G401 (cell line): ENCODE measurements around the gene KCNN3. TPM values are rescaled to one million over a fixed set of nuclear protein-coding genes. Genes with fewer than 3 reads are reported as not detected.

ENCODE experiments used
- DNase-seq: peaks from one replicate; pipeline ENCODE4 v3.0.0-alpha.2; 2015; ENCODE audit warnings: low spot score
- in situ Hi-C: cut with HindIII; loops from 2 replicates; pipeline ENCODE4 v1.10.0; 2016; ENCODE audit warnings: low sequenced_read_pairs, mixed read lengths
- total RNA-seq: library from RNA; depleted of rRNA; stranded (reverse); fragments of >200 nt; shearing (Covaris generic); gene quantifications from 2 replicates; pipeline ENCODE4 v1.2.3, GENCODE V29; 2014

KCNN3 gene
- total RNA-seq, 1 experiment from 2014 or later: 0.64 TPM

GRCh38 chr1:154847891-154848290 lies 22.2 kb downstream of the KCNN3 start:
- peak; percentile 77 for DNase-seq
- in situ Hi-C loops: no loop called here

- in situ Hi-C loops: no loop called here
- no peak for DNase-seq
These were observed 23.3 kb downstream of the KCNN3 start for GRCh38 chr1:154846565-154847442.

GRCh38 chr1:154845879-154846278 lies 24.2 kb downstream of the KCNN3 start:
- in situ Hi-C loops: no loop called here
- no peak for DNase-seq

GRCh38 chr1:154845174-154845573 lies 24.9 kb downstream of the KCNN3 start:
- in situ Hi-C loops: no loop called here
- no peak for DNase-seq

DNA sequence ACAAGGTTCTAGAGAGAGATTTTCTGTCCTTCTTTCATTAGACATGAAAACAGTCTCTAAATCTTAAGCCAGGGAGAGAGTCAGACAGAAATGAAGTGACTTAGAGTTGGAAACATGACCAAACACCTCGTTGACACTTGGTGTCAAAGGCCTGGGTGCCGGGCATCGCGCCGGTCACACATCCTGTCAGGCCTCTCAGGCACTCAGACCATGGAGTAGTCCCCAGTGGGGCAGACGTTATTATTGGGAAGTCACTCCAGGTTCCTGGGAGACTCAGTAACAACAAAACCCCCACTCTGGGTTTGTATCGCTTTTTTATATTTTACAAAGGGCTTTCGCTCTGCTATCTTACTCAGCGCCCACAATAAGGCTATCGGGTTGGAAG lies 25.8 kb downstream of the KCNN3 start:
- no peak for DNase-seq
- in situ Hi-C loops: no loop called here

GRCh38 chr1:154843636-154844296 lies 26.3 kb downstream of the KCNN3 start:
- in situ Hi-C loops: no loop called here

GRCh38 chr1:154842635-154843034 lies 27.4 kb downstream of the KCNN3 start:
- no peak for DNase-seq
- in situ Hi-C loops: no loop called here

More at GRCh38 chr1:154843636-154844296, 26.3 kb downstream of the KCNN3 start:
- DNase-seq: no peak

GRCh38 chr1:154841384-154841783 lies 28.7 kb downstream of the KCNN3 start:
- in situ Hi-C loops: no loop called here
- no peak for DNase-seq

DNA sequence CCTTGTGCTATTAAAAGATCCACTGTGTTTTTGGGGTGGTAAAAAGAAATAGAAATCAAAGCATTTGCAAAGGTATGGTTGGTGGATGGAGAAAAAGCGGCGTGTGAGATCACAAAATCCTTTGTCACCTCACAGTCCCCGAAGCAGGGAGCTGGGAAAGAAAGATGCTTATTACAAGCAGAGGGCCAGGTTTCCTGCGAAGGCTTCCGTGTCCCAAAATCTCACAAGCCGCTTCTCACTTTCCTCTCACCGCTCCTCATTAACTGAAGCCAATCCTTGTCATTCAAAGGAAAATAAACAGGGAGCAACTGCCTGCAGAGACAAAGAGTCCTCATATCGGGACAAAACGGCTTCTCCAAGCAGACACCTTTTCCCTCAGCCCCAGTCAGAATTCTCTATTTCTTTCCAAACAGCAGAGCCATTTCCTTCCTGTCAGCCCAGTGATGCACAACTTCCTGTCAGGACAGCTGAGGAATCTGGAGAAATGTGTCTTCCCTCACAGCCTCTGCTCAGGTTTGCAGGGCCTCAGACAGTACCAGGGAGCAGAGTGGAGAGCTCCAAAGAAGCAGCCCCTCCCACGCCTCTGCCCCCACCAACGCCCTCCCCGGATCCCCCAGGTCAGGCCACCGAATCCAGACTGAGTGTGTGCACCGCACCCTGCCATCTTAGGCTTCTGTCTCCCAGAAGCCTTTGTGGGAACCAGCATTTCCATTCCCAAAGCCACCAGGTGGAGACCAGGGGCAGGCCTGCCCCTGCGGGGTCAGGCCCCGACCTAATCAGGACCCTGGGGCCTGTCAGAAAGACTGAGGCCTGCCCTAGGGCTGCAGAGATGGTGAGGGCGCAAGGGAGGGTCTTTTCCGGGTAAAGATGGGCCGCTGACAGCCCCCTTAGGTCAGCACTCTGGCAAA lies 29.6 kb downstream of the KCNN3 start:
- in situ Hi-C loops: no loop called here
- no peak for DNase-seq

- no peak for DNase-seq
- in situ Hi-C loops: no loop called here
These were observed 30.4 kb downstream of the KCNN3 start for GRCh38 chr1:154839691-154840090.

GRCh38 chr1:154838988-154839387 lies 31.1 kb downstream of the KCNN3 start:
- no peak for DNase-seq
- in situ Hi-C loops: no loop called here

DNA sequence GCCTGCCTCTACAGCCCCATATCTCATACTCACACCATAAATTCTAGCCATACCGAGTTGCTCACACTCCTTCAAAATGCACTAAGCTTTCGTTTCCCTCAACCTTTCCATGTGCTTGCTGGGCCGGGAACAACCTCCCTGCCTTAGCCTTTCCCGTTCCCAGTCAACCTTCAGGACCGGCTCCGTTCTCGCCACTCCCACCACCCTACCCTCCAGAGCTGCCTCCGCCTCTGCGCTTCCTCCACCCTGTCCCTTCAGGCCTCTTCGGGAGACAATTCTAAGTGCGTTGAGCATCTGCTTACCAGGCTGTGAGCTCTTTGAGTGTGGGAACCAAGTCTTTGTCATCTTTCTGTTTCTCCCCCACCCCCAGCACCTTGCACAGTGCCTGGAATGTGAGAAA lies 31.6 kb downstream of the KCNN3 start:
- no peak for DNase-seq
- in situ Hi-C loops: no loop called here

DNA sequence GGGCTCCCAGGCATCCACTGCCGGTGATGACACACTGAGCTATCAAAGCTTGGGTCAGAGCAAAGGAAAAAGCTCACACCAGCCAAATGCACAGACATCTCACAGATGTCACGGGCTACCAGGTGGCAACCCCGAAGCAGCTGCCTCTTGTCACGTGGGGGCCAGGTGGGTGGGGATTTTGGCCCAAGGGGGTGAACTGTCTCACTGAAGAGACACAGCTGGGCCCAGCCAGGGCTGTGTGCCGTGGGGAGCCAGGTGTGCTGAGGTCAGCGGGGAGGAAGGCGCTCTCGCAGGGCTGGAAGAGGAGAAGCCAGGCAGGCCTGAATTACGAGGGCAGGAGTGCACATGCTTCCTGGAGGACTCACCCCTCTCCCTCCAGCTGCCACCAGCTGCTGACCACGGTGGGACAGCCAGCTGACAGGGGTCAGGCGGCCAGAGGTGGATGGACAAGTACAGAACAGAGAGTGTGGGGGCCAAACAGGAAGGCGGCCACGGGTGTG lies 32.4 kb downstream of the KCNN3 start:
- no peak for DNase-seq
- in situ Hi-C loops: no loop called here

DNA sequence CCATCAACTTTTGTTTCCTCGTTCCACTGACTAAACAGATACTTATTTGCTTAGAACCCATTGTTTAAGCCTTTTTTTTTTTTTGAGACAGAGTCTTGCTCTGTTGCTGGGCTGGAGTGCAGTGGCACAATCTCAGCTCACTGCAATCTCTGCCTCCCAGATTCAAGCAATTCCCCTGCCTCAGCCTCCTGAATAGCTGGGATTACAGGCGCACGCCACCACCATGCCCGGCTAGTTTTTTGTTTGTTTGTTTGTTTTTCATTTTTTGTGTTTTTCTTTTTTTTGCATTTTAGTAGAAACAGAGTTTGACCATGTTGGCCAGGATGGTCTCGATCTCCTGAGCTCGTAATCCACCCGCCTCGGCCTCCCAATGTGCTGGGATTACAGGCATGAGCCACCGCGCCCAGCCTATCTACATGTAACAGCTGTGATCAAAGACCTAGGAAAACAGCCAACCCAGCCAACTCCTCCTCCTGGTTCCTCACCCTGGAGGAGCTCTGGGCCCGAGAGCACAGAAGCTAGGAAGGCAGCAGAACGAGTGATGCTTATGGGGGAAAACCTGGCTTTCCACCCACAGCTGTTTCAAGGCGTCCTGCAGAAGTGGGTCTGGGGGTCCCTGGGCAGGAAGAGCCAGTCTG lies 32.9 kb downstream of the KCNN3 start:
- in situ Hi-C loops: no loop called here
- no peak for DNase-seq

DNA sequence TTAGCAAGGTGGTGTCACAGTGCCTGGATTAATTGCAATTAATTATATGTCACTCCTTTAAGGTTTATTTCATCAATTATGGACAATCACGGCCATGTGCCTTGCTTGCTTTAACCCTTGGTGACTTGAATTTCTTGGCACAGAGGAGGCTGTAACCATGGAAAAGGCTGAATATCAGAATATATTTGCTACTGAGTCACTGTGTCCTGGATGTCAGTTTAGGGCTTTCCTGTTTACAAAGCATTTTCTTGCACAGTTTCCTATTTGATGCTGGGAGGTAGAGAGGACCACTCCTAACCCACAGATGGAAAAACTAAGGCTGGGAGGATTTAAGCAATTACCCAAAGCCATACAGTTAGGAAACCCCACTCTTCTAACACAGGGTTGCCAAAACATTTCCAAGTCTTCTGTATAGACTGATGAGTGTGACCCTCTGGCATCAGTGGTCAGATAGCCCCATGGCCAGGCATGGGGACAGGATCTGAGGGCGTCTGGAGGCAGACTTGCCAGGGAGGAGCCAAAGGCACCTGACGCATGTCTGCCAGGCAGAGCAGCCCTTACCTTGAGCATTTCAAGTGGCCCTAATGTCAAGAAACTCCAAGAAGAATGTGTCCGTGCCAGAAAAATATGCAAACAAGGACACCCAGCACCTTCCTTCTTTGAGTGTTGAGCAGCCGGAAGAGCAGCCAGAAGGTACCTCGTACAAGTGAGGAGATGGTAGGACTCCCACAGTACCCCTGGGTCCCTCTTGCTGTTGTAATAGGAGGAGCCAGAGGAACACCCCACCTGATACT lies 34.4 kb downstream of the KCNN3 start:
- in situ Hi-C loops: no loop called here
- no peak for DNase-seq

DNA sequence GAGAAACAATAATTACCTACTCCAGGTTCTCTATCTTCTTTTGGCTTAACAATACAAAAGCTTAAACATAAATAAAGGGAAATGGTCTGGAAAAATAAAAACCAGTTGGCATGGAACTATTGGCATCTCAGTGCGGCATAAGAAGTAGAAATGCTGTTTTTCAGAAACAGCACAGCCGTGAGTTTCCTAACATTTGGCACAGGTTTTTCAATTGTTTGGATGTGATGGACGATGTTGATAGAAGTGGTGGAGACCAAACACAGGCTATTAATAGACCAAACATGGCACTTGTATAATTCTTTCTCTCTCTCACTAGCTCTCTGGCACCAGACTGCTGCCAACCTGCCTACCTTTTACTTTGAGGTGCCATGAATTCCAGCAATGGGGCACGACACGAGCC lies 36.2 kb downstream of the KCNN3 start:
- in situ Hi-C loops: no loop called here
- DNase-seq: no peak

GRCh38 chr1:154833209-154833608 lies 36.9 kb downstream of the KCNN3 start:
- in situ Hi-C loops: no loop called here

GRCh38 chr1:154832384-154832783 lies 37.7 kb downstream of the KCNN3 start:
- in situ Hi-C loops: no loop called here
- DNase-seq: no peak

More at GRCh38 chr1:154833209-154833608, 36.9 kb downstream of the KCNN3 start:
- no peak for DNase-seq
